Fibroblast of mammary gland (primary cell): ENCODE results near the gene ITGAV.

ENCODE experiments used
- DNase-seq: peaks from one replicate; pipeline ENCODE4 v3.0.0-alpha.2; 2010; ENCODE audit warnings: low read depth
- H3K4me3 ChIP-seq: 2 replicates; pipeline ENCODE4 v1.5.1; 2011; ENCODE audit warnings: low read depth, mild to moderate bottlenecking, low read length, moderate library complexity; ENCODE audit not compliant: control insufficient read depth
- CTCF ChIP-seq: conservative IDR thresholded peaks from 2 replicates; pipeline ENCODE4 v1.5.1; 2011; ENCODE audit warnings: low read depth, low read length, inconsistent platforms; ENCODE audit not compliant: control insufficient read depth, insufficient read depth

ITGAV gene

GRCh38 chr2:186702501-186702900, 112.6 kb downstream of the ITGAV start:
- no peak overlapping the region for H3K4me3 ChIP-seq
- DNase-seq: no peak
- no peak for TF ChIP-seq CTCF

- H3K4me3 ChIP-seq: no peak overlapping the region
- no peak for DNase-seq
- TF ChIP-seq CTCF: no peak
These were observed 115.0 kb downstream of the ITGAV start for GRCh38 chr2:186704897-186705296.

GRCh38 chr2:186709529-186710450, 119.9 kb downstream of the ITGAV start:
- DNase-seq: no peak
- no peak for TF ChIP-seq CTCF
- H3K4me3 ChIP-seq: no peak overlapping the region

- no peak overlapping the region for H3K4me3 ChIP-seq
- TF ChIP-seq CTCF: no peak
- no peak for DNase-seq
These were observed 123.8 kb downstream of the ITGAV start for GRCh38 chr2:186713691-186714090.

GRCh38 chr2:186714611-186715010, 124.8 kb downstream of the ITGAV start:
- no peak for DNase-seq
- TF ChIP-seq CTCF: no peak
- no peak overlapping the region for H3K4me3 ChIP-seq

GRCh38 chr2:186716004-186716403, 126.1 kb downstream of the ITGAV start:
- no peak for TF ChIP-seq CTCF
- no peak for DNase-seq

More at GRCh38 chr2:186716004-186716403, 126.1 kb downstream of the ITGAV start:
- H3K4me3 ChIP-seq: no peak overlapping the region
